Measurements from ENCODE around the gene TMPRSS3. TPM values are rescaled to one million over a fixed set of nuclear protein-coding genes. Genes with fewer than 3 reads are reported as not detected.

TMPRSS3 gene
- total RNA-seq, result not detected

DNA sequence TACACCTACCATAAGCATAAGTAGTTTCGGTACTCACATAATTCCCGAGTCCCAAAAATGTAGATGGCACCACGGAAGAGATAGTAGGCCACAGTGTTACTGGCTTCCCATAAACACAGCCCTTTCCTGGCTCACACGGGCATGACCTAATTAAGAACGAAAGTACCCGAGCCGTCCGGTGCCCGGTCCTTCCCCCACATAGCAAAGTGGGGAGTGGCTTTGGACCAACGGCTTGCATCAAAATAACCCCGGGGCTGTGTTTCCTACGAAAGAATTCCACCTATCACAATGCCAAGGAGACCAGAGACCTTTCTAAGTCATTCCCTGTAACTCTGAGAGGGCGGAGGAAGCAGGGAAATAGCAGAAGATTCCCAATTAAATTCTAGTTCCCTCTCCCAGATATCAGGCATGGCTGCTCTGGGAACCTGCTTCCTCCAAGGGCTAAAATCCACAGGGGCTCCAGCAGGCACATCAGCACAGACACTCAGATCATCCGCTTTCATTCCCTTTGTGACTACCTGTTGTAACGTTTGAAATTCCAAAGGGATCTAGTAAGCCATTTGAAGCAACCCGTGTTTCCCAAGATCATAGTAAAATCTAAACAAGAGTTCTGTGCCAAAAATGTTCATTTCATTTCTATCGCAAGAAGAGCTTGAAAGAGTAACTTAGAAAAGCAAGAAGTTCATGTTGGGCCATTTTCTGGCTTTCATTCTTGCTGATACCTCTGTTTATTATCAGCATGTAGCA is at the start of gene TMPRSS3:
Gene TMPRSS3, minus strand, starts transcription at position 148 of the 747 bp plus-strand sequence. CDS start 635 bp downstream, outside the sequence.

DNA sequence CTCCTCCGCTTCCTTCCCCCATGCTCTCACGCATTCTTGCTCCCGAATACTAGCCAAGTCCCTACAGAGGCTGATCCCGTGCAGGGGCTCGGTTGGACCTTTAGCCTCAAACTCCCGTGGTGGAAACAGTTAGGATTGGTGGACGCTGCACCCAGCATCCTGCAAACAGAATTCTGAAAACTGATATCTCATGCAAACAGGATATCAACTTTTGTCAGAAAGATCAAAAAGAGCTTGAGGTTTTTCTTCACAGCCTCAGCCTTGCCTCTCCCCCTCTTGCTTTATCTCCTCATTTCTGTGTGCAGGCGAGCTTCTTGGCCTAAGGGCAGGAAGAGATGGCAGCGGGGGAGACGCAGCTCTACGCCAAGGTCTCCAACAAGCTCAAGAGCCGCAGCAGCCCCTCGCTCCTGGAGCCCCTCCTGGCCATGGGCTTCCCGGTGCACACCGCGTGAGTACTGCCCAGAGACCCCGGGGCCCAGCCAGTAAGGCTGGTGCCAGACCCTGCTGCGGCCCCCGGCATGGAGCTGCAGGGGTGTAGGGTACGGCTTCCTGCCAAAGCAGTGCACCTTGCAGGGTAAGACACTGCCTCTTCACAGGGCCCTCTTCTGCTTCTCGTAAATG is 7.9 kb upstream of the TMPRSS3 start, which contains the start of gene UBASH3A:
Gene UBASH3A, plus strand, starts transcription at position 292 of the 621 bp plus-strand sequence. Its CDS starts 44 bp downstream, at position 336.

DNA sequence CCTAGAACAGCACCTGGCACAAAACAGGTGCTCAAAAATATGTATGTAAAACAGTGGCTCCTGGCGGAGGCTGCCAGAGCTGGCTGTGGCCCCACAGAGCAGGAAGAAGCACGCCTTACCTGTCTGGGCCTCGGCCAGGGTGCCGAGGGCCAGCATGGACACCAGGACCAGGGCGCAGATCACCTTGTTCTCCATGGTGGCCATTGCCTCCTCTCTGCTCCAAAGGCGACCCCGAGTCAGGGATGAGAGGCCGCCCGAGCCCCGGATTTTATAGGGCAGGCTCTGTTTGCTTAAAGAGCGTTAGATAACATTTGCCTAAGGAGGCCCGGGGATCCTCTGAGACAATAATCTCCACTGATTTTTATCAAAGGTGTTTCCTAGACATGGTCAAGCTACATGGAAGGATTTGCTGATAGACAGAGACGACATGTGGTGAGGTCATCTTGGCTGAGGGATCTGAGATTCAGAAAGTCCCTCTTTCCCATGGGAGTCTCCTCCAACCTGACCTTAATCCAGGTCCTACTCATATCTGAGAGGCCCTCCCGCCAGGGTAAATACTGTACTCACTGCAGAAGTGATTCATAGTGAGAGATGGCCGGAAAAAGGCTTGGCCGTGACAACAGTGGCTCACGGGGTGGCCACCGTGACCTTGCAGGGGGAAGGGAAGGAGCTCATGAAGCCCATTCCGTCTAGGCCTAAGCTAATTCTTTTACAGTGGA is 29.4 kb downstream of the TMPRSS3 start, which contains the start of gene TFF1:
Gene TFF1, minus strand, starts transcription at position 244 of the 719 bp plus-strand sequence. Its CDS starts 40 bp downstream, at position 204.

DNA sequence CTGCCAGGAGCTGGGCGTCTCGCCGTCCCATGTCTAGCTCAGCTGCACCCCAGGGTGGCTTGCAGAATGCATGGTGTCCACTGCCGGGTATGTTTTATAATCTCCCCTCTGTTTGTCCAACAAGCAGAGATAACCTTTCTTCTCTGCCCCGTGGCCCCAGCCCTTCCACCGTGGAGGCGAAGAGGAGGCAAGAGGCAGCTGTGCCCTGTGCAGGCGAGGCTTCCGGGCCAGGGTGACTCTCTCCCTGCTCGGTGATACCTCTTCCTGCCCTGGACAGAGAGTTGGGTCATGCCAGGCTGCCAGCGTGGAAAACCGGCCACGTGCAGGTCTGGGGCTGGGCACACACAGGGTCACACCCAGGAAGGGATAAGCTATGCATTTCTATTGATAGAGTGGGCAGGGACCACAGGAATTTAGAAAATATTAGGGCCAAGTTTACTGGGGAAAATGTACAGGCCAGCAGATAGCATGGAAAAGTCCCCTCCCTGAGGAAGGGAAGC is 44.9 kb downstream of the TMPRSS3 start, which contains the start of gene TFF2:
Gene TFF2, minus strand, starts transcription at position 68 of the 500 bp plus-strand sequence. Its CDS starts 37 bp downstream, at position 31.

Small RNA genes within 50 kb of the gene (small RNA-seq; reads per million reads assigned to genes)
- not detected for gene RNU6-1149P (ENCODE audit: low replicate concordance)

Other genes with a start within 250 kb of the TMPRSS3 start
- gene ABCG1, start 176.9 kb downstream of the TMPRSS3 start, total RNA-seq, result 27.5 TPM
- not detected for gene TFF3, start 80.6 kb downstream of the TMPRSS3 start, total RNA-seq
- gene TFF2, start 45.1 kb downstream of the TMPRSS3 start, total RNA-seq, result not detected
- not detected for gene TFF1, start 29.5 kb downstream of the TMPRSS3 start, total RNA-seq
- gene UBASH3A, start 7.8 kb upstream of the TMPRSS3 start, total RNA-seq, result not detected
- gene RSPH1, start 100.2 kb upstream of the TMPRSS3 start, total RNA-seq, result 0.94 TPM
- 36.9 TPM for gene SLC37A1, start 117.8 kb upstream of the TMPRSS3 start, total RNA-seq

Data from parietal lobe (tissue), 2 donors.